ENCODE measurements around the gene AMMECR1L.
"Not testable (repeated sequence)": the region's sequence is repeated elsewhere in the genome, so short reads cannot be mapped to it uniquely, and the experiment has no call there.

Gene AMMECR1L

GRCh38 chr2:127843677-127844076 lies 42.1 kb downstream of the AMMECR1L start:
- TF ChIP-seq CTCF (IDR thresholded peaks at IDR 0.05; ENCODE audit: extremely low read depth, insufficient read depth, missing control alignments), result no peak
- in situ Hi-C loops (cut with MboI; ENCODE audit: low pct_unique_long_range_greater_than_20kb, low sequenced_read_pairs, unreplicated experiment), result no loop called here
- DNase-seq (ENCODE audit: low spot score), result no peak

GRCh38 chr2:127841466-127842178 lies 44.1 kb downstream of the AMMECR1L start:
- no peak for TF ChIP-seq CTCF (IDR thresholded peaks at IDR 0.05; ENCODE audit: extremely low read depth, insufficient read depth, missing control alignments)
- in situ Hi-C loops (cut with MboI; ENCODE audit: low pct_unique_long_range_greater_than_20kb, low sequenced_read_pairs, unreplicated experiment), result no loop called here
- no peak for DNase-seq (ENCODE audit: low spot score)

- TF ChIP-seq CTCF (IDR thresholded peaks at IDR 0.05; ENCODE audit: extremely low read depth, insufficient read depth, missing control alignments), result no peak
- DNase-seq (ENCODE audit: low spot score), result no peak
- in situ Hi-C loops (cut with MboI; ENCODE audit: low pct_unique_long_range_greater_than_20kb, low sequenced_read_pairs, unreplicated experiment), result no loop called here
These were observed 44.9 kb downstream of the AMMECR1L start for GRCh38 chr2:127840893-127841292.

GRCh38 chr2:127834951-127835350 lies 50.8 kb downstream of the AMMECR1L start:
- no peak for DNase-seq (ENCODE audit: low spot score)

GRCh38 chr2:127829845-127830246 lies 55.9 kb downstream of the AMMECR1L start:
- TF ChIP-seq CTCF (IDR thresholded peaks at IDR 0.05; ENCODE audit: extremely low read depth, insufficient read depth, missing control alignments), result no peak
- in situ Hi-C loops (cut with MboI; ENCODE audit: low pct_unique_long_range_greater_than_20kb, low sequenced_read_pairs, unreplicated experiment), result no loop called here
- DNase-seq (ENCODE audit: low spot score), result peak; percentile 85

More at GRCh38 chr2:127834951-127835350, 50.8 kb downstream of the AMMECR1L start:
- TF ChIP-seq CTCF (IDR thresholded peaks at IDR 0.05; ENCODE audit: extremely low read depth, insufficient read depth, missing control alignments), result no peak
- in situ Hi-C loops (cut with MboI; ENCODE audit: low pct_unique_long_range_greater_than_20kb, low sequenced_read_pairs, unreplicated experiment), result no loop called here

- DNase-seq (ENCODE audit: low spot score); in situ Hi-C loops (cut with MboI; ENCODE audit: low pct_unique_long_range_greater_than_20kb, low sequenced_read_pairs, unreplicated experiment): not testable (repeated sequence)
These were observed 59.0 kb downstream of the AMMECR1L start for GRCh38 chr2:127826708-127827107.

GRCh38 chr2:127826047-127826446 lies 59.7 kb downstream of the AMMECR1L start:
- DNase-seq (ENCODE audit: low spot score), result no peak
- in situ Hi-C loops (cut with MboI; ENCODE audit: low pct_unique_long_range_greater_than_20kb, low sequenced_read_pairs, unreplicated experiment), result no loop called here
- no peak for TF ChIP-seq CTCF (IDR thresholded peaks at IDR 0.05; ENCODE audit: extremely low read depth, insufficient read depth, missing control alignments)

Data from GM13977 (cell line).